HG03095 (cell line): ENCODE data around the gene BHMT.
"Not testable (repeated sequence)": the region's sequence is repeated elsewhere in the genome, so short reads cannot be mapped to it uniquely, and the experiment has no call there.

Experiments
- ATAC-seq: cut with Tn5 transposase; IDR thresholded peaks from one replicate; pipeline ENCODE4 v1.9.1; 2021; ENCODE audit warnings: moderate library complexity; ENCODE audit not compliant: unreplicated experiment

Gene BHMT

GRCh38 chr5:79168031-79168430 lies 56.4 kb downstream of the BHMT start:
- no peak for ATAC-seq

- ATAC-seq = no peak
Measured at GRCh38 chr5:79170661-79171060, 59.1 kb downstream of the BHMT start.

GRCh38 chr5:79171635-79172245 lies 60.1 kb downstream of the BHMT start:
- ATAC-seq = no peak

- no peak for ATAC-seq
Measured at GRCh38 chr5:79172269-79172668, 60.7 kb downstream of the BHMT start.

- no peak for ATAC-seq
Measured at GRCh38 chr5:79173626-79174025, 62.0 kb downstream of the BHMT start.

- ATAC-seq = not testable (repeated sequence)
Measured at GRCh38 chr5:79180449-79180848, 68.8 kb downstream of the BHMT start.

GRCh38 chr5:79181419-79182022 lies 69.9 kb downstream of the BHMT start:
- ATAC-seq = no peak
